ENCODE data around the gene GCLC. TPM values are rescaled to one million over a fixed set of nuclear protein-coding genes. Genes with fewer than 3 reads are reported as not detected.

Gene GCLC
- total RNA-seq, 1 donor: 26.8 TPM

GRCh38 chr6:53518862-53519261, 26.0 kb downstream of the GCLC start:
- no peak for DNase-seq (ENCODE audit: insufficient read length, low spot score, missing footprints)
- Histone ChIP-seq H3K27ac (ENCODE audit: low read depth, low read length) (no peak overlapping the region), H3K36me3 (ENCODE audit: insufficient read depth, low read length) (no peaks in the 10 kb centered on the region), H3K9me3 (ENCODE audit: low read depth, low read length) (no peaks in the 10 kb centered on the region), H3K27me3 (ENCODE audit: insufficient read depth, low read length) (no peaks in the 10 kb centered on the region), H3K4me1 (ENCODE audit: insufficient read depth, low read length) (peaks cover 4% of the 10 kb centered on the region), H3K4me2 (ENCODE audit: insufficient read depth, low read length) (no peak overlapping the region), H3K4me3 (ENCODE audit: insufficient read depth, low read length) (no peak overlapping the region), H4K20me1 (ENCODE audit: insufficient read depth, low read length) (no peaks in the 10 kb centered on the region), H2AFZ (ENCODE audit: low read length) (no peak overlapping the region), H3K79me2 (ENCODE audit: insufficient read depth, low read length) (no peaks in the 10 kb centered on the region)
- no peak for TF ChIP-seq CTCF (IDR thresholded peaks at IDR 0.05; ENCODE audit: extremely low read depth, low read depth, low read length)

GRCh38 chr6:53517021-53517420, 27.9 kb downstream of the GCLC start:
- H3K36me3 ChIP-seq (ENCODE audit: insufficient read depth, low read length): no peaks in the 10 kb centered on the region

GRCh38 chr6:53514677-53515076, 30.2 kb downstream of the GCLC start:
- Histone ChIP-seq H3K4me3 (ENCODE audit: insufficient read depth, low read length) (no peak overlapping the region), H3K27ac (ENCODE audit: low read depth, low read length) (no peak overlapping the region), H3K4me1 (ENCODE audit: insufficient read depth, low read length) (no peaks in the 10 kb centered on the region), H4K20me1 (ENCODE audit: insufficient read depth, low read length) (no peaks in the 10 kb centered on the region), H3K79me2 (ENCODE audit: insufficient read depth, low read length) (no peaks in the 10 kb centered on the region), H3K36me3 (ENCODE audit: insufficient read depth, low read length) (no peaks in the 10 kb centered on the region), H2AFZ (ENCODE audit: low read length) (no peak overlapping the region), H3K9me3 (ENCODE audit: low read depth, low read length) (no peaks in the 10 kb centered on the region), H3K4me2 (ENCODE audit: insufficient read depth, low read length) (no peak overlapping the region), H3K27me3 (ENCODE audit: insufficient read depth, low read length) (no peaks in the 10 kb centered on the region)
- DNase-seq (ENCODE audit: insufficient read length, low spot score, missing footprints): no peak
- no peak for TF ChIP-seq CTCF (IDR thresholded peaks at IDR 0.05; ENCODE audit: extremely low read depth, low read depth, low read length)

More at GRCh38 chr6:53517021-53517420, 27.9 kb downstream of the GCLC start:
- Histone ChIP-seq H2AFZ (ENCODE audit: low read length) (no peak overlapping the region), H3K4me3 (ENCODE audit: insufficient read depth, low read length) (no peak overlapping the region), H3K4me1 (ENCODE audit: insufficient read depth, low read length) (no peaks in the 10 kb centered on the region), H3K4me2 (ENCODE audit: insufficient read depth, low read length) (no peak overlapping the region), H4K20me1 (ENCODE audit: insufficient read depth, low read length) (no peaks in the 10 kb centered on the region), H3K9me3 (ENCODE audit: low read depth, low read length) (no peaks in the 10 kb centered on the region), H3K27me3 (ENCODE audit: insufficient read depth, low read length) (no peaks in the 10 kb centered on the region), H3K79me2 (ENCODE audit: insufficient read depth, low read length) (no peaks in the 10 kb centered on the region), H3K27ac (ENCODE audit: low read depth, low read length) (no peak overlapping the region)
- DNase-seq (ENCODE audit: insufficient read length, low spot score, missing footprints): no peak
- no peak for TF ChIP-seq CTCF (IDR thresholded peaks at IDR 0.05; ENCODE audit: extremely low read depth, low read depth, low read length)

- no peaks in the 10 kb centered on the region for H3K9me3 ChIP-seq (ENCODE audit: low read depth, low read length)
- H2AFZ ChIP-seq (ENCODE audit: low read length): no peak overlapping the region
- no peaks in the 10 kb centered on the region for H4K20me1 ChIP-seq (ENCODE audit: insufficient read depth, low read length)
- H3K27ac ChIP-seq (ENCODE audit: low read depth, low read length): no peak overlapping the region
- H3K4me1 ChIP-seq (ENCODE audit: insufficient read depth, low read length): no peaks in the 10 kb centered on the region
- no peak for DNase-seq (ENCODE audit: insufficient read length, low spot score, missing footprints)
- no peaks in the 10 kb centered on the region for H3K36me3 ChIP-seq (ENCODE audit: insufficient read depth, low read length)
- no peak for TF ChIP-seq CTCF (IDR thresholded peaks at IDR 0.05; ENCODE audit: extremely low read depth, low read depth, low read length)
- no peaks in the 10 kb centered on the region for H3K79me2 ChIP-seq (ENCODE audit: insufficient read depth, low read length)
- no peak overlapping the region for H3K4me2 ChIP-seq (ENCODE audit: insufficient read depth, low read length)
- no peak overlapping the region for H3K4me3 ChIP-seq (ENCODE audit: insufficient read depth, low read length)
- H3K27me3 ChIP-seq (ENCODE audit: insufficient read depth, low read length): no peaks in the 10 kb centered on the region
Measured at GRCh38 chr6:53513519-53513966, 31.4 kb downstream of the GCLC start.

Data from osteoblast (primary cell).